GM18873 (cell line): ENCODE results near the gene FLOT2.
"Not testable (repeated sequence)": the region's sequence is repeated elsewhere in the genome, so short reads cannot be mapped to it uniquely, and the experiment has no call there.

Source experiments
- ATAC-seq: cut with Tn5 transposase; IDR thresholded peaks from one replicate; pipeline ENCODE4 v1.9.1; 2021; ENCODE audit warnings: mild to moderate bottlenecking, moderate library complexity, moderate number of reproducible peaks; ENCODE audit not compliant: unreplicated experiment, low FRiP score

The FLOT2 gene

DNA sequence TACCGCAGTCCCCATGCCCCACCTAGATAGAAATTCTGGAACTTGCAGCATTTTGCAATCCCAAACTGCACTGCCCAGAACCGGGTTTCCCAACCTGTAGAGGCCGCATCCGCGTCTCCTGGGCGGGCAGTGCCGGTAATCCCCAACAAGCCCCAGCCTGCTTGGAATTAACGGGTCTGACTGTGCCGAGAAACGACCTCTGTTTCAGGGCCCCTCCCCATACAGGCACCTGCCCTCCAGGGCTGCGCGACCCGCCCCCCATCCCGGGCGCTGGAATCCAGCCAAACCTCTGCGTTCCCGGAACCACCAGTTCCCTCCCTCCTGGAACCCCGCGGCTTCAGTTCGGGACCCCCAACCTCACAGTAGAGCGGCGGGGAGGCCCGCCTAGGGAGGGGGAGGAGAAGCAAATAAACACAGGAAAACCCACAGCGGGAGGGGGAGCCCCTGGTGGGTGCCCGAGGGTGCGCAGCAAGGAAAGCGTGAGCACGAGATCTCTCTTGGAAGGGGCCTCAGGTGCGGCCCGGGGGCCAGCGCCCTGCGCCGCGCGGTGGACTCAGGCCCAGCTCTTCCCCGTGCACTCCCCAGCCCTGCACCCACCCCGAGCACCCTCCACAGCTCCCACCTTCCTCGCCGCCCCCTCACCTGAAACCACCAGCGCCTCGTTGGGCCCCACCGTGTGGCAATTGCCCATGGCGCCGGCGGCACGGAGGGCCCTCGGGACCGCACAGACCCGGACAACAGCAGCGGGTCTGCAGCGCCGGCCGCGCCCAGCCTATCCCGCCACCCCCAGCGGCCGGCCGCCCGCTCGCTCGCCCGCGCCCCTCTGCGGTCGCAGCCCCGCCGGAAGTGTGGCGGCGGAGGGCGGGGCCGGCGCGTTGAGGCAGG, at the start of gene FLOT2:
TSS of gene FLOT2 (minus strand) at position 850 of the 885 bp plus-strand sequence. CDS start at position 691, 159 bp downstream.
- ATAC-seq = no peak

- no peak for ATAC-seq
These were observed 48.7 kb upstream of the FLOT2 start for GRCh38 chr17:28946239-28946638.

DNA sequence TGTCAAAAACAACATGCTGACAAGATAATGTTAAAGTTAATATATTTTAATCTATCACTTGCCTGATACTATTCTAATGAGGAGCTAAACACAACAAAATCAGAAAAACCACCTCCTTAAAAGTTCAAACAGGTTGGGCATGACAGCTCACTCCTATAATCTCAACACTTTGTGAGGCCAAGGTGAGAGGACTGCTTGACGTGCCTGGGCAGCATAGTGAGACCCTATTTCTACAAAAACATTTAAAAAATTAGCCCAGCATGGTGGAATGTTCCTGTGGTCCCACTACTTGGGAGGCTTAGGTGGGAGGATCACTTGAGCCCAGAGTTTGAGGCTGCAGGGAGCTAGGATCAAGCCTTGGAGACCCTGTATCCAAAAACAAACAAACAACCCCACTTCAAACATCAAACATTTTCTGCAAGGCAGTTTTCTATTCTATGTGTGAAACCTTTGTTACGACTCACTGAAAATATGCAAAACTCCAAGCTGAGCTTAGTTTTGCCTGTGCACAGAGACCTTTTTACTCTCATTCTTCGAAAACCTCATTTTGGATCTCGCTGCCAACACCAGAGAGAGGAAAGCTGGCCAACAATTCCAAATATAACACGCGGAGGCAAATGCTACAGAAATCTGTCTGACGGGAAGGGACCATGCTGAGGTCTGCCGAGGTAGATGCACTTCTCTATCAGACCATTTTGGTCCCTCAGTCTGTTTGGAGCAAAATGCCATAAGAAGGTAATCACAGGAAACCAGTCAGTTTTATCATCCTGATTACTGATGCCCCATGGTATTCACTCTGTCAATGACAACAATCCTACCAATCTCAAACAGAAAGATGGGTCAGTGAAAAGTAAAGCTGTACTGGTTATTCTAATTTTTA, 47.6 kb upstream of the FLOT2 start:
- no peak for ATAC-seq

DNA sequence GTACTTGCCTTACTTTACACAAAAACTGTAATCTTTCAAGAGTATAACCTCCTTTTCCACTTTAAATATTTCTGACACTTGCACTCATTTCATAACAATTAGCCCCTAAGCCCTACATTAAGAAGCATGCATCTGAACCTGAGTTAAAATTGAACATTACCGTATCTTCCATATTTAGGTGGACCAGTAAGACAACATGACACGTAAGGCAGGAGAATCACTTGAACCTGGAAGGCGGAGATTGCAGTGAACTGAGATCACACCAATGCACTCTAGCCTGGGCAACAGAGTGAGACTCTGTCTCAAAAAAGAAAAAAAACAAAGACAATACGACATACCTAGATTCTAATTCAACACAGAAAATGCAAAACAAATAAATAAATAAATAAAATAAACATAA, 46.8 kb upstream of the FLOT2 start:
- no peak for ATAC-seq

DNA sequence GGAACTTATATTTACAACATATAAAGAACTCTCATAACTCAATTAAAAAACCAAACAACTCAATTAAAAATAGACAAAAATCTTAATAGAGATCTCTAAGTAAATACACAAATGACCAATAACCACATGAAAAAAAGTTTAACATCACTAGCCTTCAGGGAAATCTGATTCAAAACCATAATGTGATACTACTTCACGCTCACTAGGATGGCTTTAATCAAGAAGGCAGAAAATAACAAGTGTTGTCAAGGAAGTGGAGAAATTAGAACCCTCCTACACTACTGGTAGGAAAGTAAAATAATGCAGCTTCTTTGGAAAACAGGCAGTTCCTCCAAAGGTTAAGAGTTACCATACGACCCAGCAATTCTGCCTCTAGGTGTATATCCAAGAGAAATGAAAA, 45.4 kb upstream of the FLOT2 start:
- ATAC-seq = no peak

DNA sequence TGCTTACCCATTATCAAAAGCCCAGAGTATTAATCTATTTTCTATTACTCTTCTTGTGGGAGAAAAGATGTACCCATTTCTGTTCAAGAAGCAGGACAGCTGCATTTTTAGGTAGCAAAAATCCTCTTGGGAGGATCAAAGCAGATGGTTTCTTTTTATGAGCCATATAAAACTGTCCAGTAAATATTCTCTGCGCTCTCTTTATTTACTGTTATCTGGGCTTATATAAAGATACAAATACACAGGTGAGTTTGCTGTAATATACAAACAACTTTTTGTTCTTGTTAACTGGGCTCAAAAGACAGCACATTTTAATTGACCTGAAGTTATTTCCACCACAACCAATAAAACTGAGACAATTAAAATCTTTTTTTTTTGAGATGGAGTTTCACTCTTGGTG, 43.7 kb upstream of the FLOT2 start:
- no peak for ATAC-seq

GRCh38 chr17:28940675-28941074, 43.1 kb upstream of the FLOT2 start:
- no peak for ATAC-seq

DNA sequence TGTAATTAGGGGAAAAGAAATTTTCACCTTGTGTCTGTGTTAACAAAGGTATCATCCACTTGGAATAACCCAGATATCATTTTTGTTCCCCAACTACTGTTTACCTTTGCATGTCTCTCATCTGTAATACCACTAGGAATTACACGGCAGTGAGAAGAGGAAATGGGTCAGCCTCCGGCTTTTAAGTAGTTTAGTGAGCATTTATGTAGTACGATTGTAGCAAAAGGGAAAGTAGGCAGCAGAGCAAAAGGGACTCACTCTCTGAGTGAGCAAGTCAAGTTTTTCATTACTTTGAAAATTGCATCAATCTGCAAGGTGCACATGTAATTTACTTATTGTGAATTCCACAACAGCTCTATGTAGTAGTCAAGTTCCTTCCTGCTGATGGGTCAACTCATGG, 42.6 kb upstream of the FLOT2 start:
- ATAC-seq = no peak

DNA sequence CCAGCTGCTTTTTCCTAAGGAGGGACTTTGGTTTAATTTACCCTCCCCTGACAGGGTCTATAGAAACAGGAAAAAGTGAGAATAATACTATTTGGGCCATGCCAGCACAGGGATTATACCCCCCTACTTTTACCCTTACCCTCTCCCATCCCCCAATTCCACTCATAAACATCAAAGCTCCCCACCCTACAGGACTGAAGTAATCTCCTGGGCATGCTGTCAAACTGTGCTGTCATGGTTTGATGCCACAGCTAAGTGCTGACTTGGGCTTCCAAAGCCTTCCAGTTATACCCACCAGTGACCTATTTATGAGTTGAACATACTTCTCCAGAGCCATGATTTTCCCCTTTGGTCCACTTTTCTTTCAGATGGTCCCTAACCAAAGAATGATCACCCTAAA, 41.0 kb upstream of the FLOT2 start:
- ATAC-seq = no peak

- no peak for ATAC-seq
These were observed 39.7 kb upstream of the FLOT2 start for GRCh38 chr17:28937044-28937729.

DNA sequence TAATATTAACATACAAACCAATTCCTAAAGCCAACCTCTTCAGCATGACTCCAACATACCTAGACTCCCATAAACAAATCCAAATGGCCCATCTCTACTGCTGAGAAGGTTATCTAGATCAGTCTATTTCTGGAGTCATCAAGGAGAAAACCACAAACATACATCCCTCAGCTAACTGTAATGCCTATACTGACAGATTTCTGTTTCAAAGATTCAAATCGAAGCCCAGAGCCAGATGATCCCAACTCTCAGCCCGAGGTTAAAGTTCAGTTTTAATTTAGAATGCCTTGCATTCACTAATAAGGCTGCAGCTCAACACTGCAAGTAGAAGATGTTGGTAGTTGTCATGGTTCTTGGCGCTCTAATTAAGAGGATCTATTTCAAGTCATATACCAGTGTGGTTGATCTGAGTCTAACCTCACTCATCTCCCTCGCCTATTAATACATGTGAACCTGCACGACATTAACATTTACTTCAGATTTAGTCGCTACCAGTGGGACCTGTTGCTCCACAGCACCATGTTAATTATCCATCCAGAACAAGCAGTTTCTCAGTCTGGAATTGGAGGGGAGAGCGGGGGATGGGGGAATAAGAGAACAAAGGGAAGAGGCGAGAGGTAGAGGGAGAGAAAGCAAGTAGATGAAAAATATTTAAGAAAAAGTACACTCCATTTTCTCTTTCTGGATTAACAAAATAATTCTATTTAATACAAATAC, 38.4 kb upstream of the FLOT2 start:
- no peak for ATAC-seq

DNA sequence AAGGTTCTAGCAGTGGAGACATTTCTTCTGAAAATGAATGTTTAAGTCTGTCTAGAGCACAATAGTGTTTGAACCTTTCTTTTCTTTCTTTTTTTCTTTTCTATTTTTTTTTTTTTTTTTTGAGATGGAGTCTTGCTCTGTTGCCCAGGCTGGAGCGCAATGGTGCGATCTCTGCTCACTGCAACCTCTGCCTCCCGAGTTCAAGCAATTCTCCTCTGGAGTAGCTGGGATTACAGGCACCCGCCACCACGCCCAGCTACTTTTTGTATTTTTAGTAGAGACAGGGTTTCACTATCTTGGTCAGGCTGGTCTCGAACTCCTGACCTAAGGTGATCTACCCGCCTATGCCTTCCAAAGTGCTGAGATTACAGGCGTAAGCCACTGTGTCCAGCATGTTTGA, 37.0 kb upstream of the FLOT2 start:
- ATAC-seq = not testable (repeated sequence)

GRCh38 chr17:28929787-28930186, 32.3 kb upstream of the FLOT2 start:
- ATAC-seq = no peak

DNA sequence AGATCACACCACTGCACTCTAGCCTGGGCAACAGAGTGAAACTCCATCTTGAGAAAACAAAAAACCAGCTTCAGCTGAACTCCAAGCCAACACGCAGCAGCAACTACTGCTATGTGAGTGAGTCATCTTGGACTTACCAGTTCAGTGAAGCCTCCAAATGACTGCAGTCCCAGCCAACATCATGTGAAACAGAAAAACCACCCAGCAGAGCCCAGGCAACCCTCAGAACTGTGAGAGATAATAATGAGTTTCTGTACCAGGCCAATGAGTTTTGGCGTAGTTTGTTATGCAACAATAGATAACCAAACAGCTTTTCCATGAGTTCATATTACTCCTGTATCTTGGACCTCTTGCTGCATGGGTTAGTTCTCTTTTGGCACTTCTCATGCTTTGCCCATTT, 30.5 kb upstream of the FLOT2 start:
- ATAC-seq = no peak

GRCh38 chr17:28926786-28927185, 29.3 kb upstream of the FLOT2 start:
- ATAC-seq = no peak

DNA sequence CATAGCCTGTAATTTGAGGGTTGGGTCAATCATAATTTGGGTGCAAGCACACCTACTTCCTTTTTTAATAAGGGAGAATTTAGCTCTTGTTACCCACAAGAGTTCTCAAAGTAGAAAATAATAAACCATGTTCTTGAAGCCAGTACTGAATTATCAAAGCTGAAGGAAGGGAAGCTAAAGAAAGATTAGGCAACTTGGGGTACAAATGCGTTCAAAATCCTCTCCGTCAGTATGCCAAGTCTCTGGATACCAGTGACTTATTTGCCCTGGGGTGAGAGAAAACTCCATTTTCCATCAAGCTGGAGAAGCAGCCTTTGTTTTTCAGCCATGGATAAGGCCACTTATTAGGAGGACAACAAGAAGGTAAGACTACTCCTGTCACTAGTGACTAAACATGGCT, 28.8 kb upstream of the FLOT2 start:
- ATAC-seq = no peak

- no peak for ATAC-seq
These were observed 28.4 kb upstream of the FLOT2 start for GRCh38 chr17:28925912-28926365.

DNA sequence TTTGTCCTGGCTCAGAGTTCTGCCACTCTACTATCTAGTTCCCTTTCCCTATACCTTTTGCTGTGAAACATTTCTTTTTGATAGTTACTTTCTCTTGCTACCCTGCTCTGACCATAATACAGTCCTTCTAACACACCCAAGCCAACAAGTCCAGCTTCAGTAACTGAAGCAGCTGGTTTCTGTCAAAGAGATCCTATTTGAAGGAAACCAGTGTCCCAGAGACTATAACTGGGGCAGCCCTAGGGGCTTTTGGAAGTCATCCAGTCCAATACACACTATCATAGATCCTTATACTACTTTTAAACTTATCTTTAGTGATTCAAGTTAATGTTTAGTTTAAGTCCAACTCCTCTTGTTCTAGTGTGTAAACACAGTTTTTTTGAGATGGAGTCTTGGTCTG, 22.7 kb upstream of the FLOT2 start:
- ATAC-seq = no peak

DNA sequence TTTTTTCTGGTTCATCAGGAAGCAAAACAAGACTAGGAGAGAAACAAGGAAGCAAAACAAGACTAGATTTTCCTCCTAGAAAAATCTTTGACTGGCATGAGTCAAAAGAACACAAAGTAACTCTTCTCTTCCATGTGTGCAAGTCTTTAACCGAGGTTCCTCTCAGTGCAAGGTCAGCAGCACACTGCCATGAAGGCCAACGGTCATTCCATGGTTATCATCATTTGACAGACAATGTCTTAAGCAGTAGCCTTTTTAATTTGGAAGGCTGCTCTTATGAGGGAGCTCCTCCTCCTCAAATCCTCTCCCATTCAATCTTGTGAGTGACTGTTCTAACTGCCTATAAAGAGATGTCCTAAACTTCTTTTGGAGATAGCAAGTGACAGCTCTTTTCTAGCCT, 20.8 kb upstream of the FLOT2 start:
- ATAC-seq = no peak

DNA sequence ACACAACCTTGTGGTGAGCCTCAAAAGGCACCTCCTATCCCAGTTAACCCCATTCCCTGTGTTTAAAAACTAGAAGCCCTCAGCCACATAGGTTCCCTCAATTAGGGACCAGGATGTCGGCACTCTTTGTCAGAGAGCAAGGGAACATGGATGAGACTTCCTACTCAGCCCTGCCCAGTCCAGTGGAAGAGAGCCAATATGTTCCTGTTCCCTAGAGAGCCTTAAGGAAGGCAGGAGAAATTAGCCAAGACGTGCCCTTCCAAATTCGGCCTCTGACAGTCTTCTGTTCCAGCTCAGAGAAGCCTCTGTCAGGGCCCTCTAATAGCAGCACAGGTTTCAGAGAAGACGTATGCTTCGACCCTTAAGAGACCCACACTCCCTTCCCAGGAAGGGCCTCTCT, 19.9 kb upstream of the FLOT2 start:
- ATAC-seq = no peak
